Colonic mucosa (tissue), 4 donors: ENCODE data around the gene HTR6. TPM values are rescaled to one million over a fixed set of nuclear protein-coding genes. Genes with fewer than 3 reads are reported as not detected.
"Not testable (repeated sequence)": the region's sequence is repeated elsewhere in the genome, so short reads cannot be mapped to it uniquely, and the experiment has no call there.

Experiments used
- DNase-seq: peaks from one replicate; pipeline ENCODE4 v3.0.0-alpha.2; 2020
- H3K27ac ChIP-seq: fragments of 200-600 bp; one replicate; pipeline ENCODE4 v1.8.0; 2021
- H3K27me3 ChIP-seq: fragments of 200-600 bp; one replicate; pipeline ENCODE4 v1.8.0; 2021
- H3K36me3 ChIP-seq: fragments of 200-600 bp; one replicate; pipeline ENCODE4 v1.8.0; 2021
- H3K4me1 ChIP-seq: fragments of 200-600 bp; one replicate; pipeline ENCODE4 v1.8.0; 2021; ENCODE audit warnings: mild to moderate bottlenecking
- H3K4me3 ChIP-seq: fragments of 200-600 bp; one replicate; pipeline ENCODE4 v1.8.0; 2021
- H3K9ac ChIP-seq, 2 donors: one replicate each; pipeline ENCODE4 v1.7.0; 2013; ENCODE audit warnings: control low read depth in 2 of 2, low read depth in 2 of 2, low read length in 2 of 2
- H3K9me3 ChIP-seq: fragments of 200-600 bp; one replicate; pipeline ENCODE4 v1.8.0; 2021
- CTCF ChIP-seq: fragments of 200-600 bp; IDR thresholded peaks from one replicate; pipeline ENCODE4 v1.8.0; 2022; ENCODE audit warnings: antibody characterized with exemption, mild to moderate bottlenecking
- intact Hi-C: fragments of 100-400 bp; cut with DNase I; formaldehyde crosslinking; loops from one replicate; pipeline ENCODE4 v1.14.1; 2022
- total RNA-seq, 2 donors: library from RNA; stranded (reverse); fragmentation: NEBNext Ultra II Directional in 1 of 2; extraction: Animal tissue kit (Norgen Biotek cat#: 25700) in 1 of 2; gene quantifications; one replicate each; pipeline ENCODE4 v1.2.1, GENCODE V29; 2021
- donor health status: healthy.
- donor health status: DM: no; HTN: no; CAD: no.
- donor health status: DM: no; HTN: no; CAD: no.

Gene HTR6
- total RNA-seq, 2 donors from 2014 or later: not detected

- intact Hi-C loops: no loop called here
- no peaks in the 10 kb centered on the region for H3K27me3 ChIP-seq
- no peaks in the 10 kb centered on the region for H3K9me3 ChIP-seq
- no peaks in the 10 kb centered on the region for H3K36me3 ChIP-seq
- DNase-seq: no peak
- no peak for TF ChIP-seq CTCF
- no peaks in the 10 kb centered on the region for H3K4me1 ChIP-seq
- no peak overlapping the region for H3K9ac ChIP-seq
- H3K4me3 ChIP-seq: no peak overlapping the region
- no peak overlapping the region for H3K27ac ChIP-seq
These were observed 31.6 kb upstream of the HTR6 start for GRCh38 chr1:19633106-19633505.

GRCh38 chr1:19635064-19635463 lies 29.6 kb upstream of the HTR6 start:
- H3K9ac ChIP-seq: not testable (repeated sequence)

GRCh38 chr1:19635646-19636045 lies 29.0 kb upstream of the HTR6 start:
- Histone ChIP-seq H3K27me3 (no peaks in the 10 kb centered on the region), H3K9ac (no peak overlapping the region), H3K9me3 (no peaks in the 10 kb centered on the region), H3K4me3 (no peak overlapping the region), H3K36me3 (no peaks in the 10 kb centered on the region), H3K4me1 (peaks cover 5% of the 10 kb centered on the region), H3K27ac (no peak overlapping the region)
- no peak for TF ChIP-seq CTCF
- intact Hi-C loops: no loop called here
- no peak for DNase-seq

More at GRCh38 chr1:19635064-19635463, 29.6 kb upstream of the HTR6 start:
- H3K36me3 ChIP-seq, H3K4me1 ChIP-seq, intact Hi-C loops, H3K4me3 ChIP-seq, H3K27me3 ChIP-seq, DNase-seq, H3K27ac ChIP-seq, H3K9me3 ChIP-seq: not testable (repeated sequence)

- intact Hi-C loops: no loop called here
- H3K4me3 ChIP-seq: no peak overlapping the region
- H3K27ac ChIP-seq: no peak overlapping the region
- no peak for TF ChIP-seq CTCF
- no peak for DNase-seq
- H3K36me3 ChIP-seq: no peaks in the 10 kb centered on the region
- no peak overlapping the region for H3K9ac ChIP-seq
- H3K4me1 ChIP-seq: peaks cover 9% of the 10 kb centered on the region
- H3K27me3 ChIP-seq: no peaks in the 10 kb centered on the region
- H3K9me3 ChIP-seq: no peaks in the 10 kb centered on the region
These were observed 28.6 kb upstream of the HTR6 start for GRCh38 chr1:19636065-19636464.

- H3K9ac ChIP-seq, H3K27ac ChIP-seq, H3K4me1 ChIP-seq, H3K27me3 ChIP-seq, H3K9me3 ChIP-seq, H3K36me3 ChIP-seq, intact Hi-C loops, DNase-seq, H3K4me3 ChIP-seq: not testable (repeated sequence)
These were observed 27.9 kb upstream of the HTR6 start for GRCh38 chr1:19636749-19637148.

GRCh38 chr1:19637606-19638005 lies 27.1 kb upstream of the HTR6 start:
- no peak for DNase-seq
- no peak overlapping the region for H3K4me3 ChIP-seq
- H3K9ac ChIP-seq: no peak overlapping the region
- no peaks in the 10 kb centered on the region for H3K36me3 ChIP-seq
- no peak for TF ChIP-seq CTCF
- H3K4me1 ChIP-seq: peaks cover 11% of the 10 kb centered on the region
- no peaks in the 10 kb centered on the region for H3K27me3 ChIP-seq
- H3K9me3 ChIP-seq: no peaks in the 10 kb centered on the region
- intact Hi-C loops: no loop called here
- no peak overlapping the region for H3K27ac ChIP-seq

- H3K4me3 ChIP-seq, H3K9ac ChIP-seq, H3K9me3 ChIP-seq, DNase-seq, H3K27me3 ChIP-seq, H3K27ac ChIP-seq, H3K36me3 ChIP-seq, intact Hi-C loops: not testable (repeated sequence)
- peaks cover 15% of the 10 kb centered on the region for H3K4me1 ChIP-seq
These were observed 25.4 kb upstream of the HTR6 start for GRCh38 chr1:19639228-19639627.
